ENCODE results near the gene ISCA1.

Gene ISCA1

DNA sequence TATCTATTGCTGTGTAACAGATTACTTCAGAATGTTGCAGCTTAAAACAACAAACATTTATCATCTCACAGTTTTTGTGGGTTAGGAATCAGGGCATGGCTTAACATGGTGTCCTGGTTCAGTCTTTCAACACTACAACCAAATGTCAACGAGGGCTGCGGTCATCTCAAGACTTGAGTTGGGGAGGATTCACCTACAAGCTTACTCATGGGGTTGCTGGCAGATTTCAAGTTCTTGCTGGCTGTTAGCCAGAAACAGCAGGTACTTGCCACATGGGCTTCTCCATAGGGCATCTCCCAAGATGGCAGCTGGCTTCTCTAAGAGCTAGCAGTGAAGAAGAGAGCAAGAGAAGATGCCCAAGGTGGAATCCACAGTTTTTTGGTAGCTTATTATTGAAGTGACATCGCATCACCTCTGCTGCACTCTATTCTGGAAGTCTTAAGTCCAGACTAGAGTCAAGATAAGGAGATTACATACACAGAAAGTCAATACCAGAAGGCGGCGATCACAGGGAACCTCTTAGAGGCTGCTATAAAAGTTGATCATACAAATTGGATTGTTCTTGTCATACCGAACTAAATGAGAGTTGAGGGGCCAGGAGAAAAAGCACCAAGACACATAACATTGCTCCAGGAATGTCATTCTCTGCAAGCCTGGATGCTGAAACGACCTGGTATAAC is 65.1 kb downstream of the ISCA1 start:
- no peak for DNase-seq

Measured in activated CD4-positive, alpha-beta T cell treated with anti-CD3 and anti-CD28 coated beads, Interleukin-2, amount 50 U/mL, for 16 hours (primary cell).